Heart left ventricle (tissue), 13 donors: ENCODE measurements around the gene TRIM67.

Experiments used
- POLR2A ChIP-seq, 2 donors: fragments of 450-650 bp; IDR thresholded peaks; one replicate each; pipeline ENCODE4 v1.6.1; 2017; ENCODE audit warnings: antibody characterized with exemption in 2 of 2, mild to moderate bottlenecking in 2 of 2, moderate library complexity in 2 of 2
- TF ChIP-seq, protein P1 (sequence below), 12 donors: fragments of 200-600 bp; sonication (generic) in 4 of 12; IDR thresholded peaks; one replicate each; pipeline versions ENCODE4 v1.5.0 to v1.8.0; 2018 to 2022; ENCODE audit warnings: antibody characterized with exemption in 12 of 12, mild to moderate bottlenecking in 5 of 12
- donor health status: ischemic (EF 13 %, LVEDD 7.1; RV severe dilation, severe dysfunction).
- donor health status: DM: no; HTN: yes; CAD: no.
- donor health status: DM: no; HTN: no; CAD: no.
- donor health status: ischemic (EF 25% LVEDD 6.9; RV normal size, moderate dysfunction).
- donor health status: ischemic (EF 25% LVEDD 5.7; RV mildly dilated, moderate dysfunction).
- donor health status: ischemic (EF 35%, LVEDD 5.7; RV mildly dilated, moderate dysfunction).
- donor health status: nonischemic (EF 11% LVEDD 7.7; RV severe dilation, severe dysfunction).
- donor health status: DM: yes; HTN: yes; CAD: no.
- donor health status: PGD.
- donor health status: ischemic (EF 29% LVEDD 5.4; RV normal size, mild dysfunction).
- donor health status: nonischemic (EF 23%, LVEDD 6.1; RV moderate dilation, normal function).

DNA sequence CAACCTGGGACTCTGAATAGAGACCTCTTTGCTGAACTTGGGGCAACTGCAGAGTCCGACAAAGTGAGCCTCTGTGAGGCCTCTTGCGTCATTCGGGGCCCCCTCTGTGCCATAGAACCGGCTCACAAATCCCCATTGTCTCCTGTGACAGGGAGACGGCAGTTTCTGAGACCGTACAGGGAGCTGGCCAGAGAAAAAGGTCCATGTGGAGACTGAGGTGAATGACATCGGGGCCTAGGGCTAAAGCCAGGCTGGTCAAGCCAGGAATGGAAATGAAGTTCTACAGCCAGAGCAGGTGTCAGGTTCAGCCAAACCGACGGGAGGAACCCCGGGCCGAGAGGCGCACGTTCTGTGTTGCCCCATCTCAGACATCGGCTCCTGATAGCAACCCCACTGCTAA, 37.1 kb upstream of the TRIM67 start:
- TF ChIP-seq, protein P1, sequence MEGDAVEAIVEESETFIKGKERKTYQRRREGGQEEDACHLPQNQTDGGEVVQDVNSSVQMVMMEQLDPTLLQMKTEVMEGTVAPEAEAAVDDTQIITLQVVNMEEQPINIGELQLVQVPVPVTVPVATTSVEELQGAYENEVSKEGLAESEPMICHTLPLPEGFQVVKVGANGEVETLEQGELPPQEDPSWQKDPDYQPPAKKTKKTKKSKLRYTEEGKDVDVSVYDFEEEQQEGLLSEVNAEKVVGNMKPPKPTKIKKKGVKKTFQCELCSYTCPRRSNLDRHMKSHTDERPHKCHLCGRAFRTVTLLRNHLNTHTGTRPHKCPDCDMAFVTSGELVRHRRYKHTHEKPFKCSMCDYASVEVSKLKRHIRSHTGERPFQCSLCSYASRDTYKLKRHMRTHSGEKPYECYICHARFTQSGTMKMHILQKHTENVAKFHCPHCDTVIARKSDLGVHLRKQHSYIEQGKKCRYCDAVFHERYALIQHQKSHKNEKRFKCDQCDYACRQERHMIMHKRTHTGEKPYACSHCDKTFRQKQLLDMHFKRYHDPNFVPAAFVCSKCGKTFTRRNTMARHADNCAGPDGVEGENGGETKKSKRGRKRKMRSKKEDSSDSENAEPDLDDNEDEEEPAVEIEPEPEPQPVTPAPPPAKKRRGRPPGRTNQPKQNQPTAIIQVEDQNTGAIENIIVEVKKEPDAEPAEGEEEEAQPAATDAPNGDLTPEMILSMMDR (IDR thresholded peaks at IDR 0.05): no peak
- no peak for TF ChIP-seq POLR2A (IDR thresholded peaks at IDR 0.05)
